H1 (cell line): ENCODE data around the gene PSMD13. TPM values are rescaled to one million over a fixed set of nuclear protein-coding genes. Genes with fewer than 3 reads are reported as not detected.
A peak's percentile ranks its signal among the peaks of the same experiment; 100 is the strongest.

ENCODE experiments used
- CTCF ChIA-PET: fragments of 300-600 bp; sonication (Branson Sonifier 250); formaldehyde crosslinking; loops from one replicate; lab custom pipeline; 2021; ENCODE audit not compliant: partially characterized antibody; lab: Charles Lee
- POLR2A ChIA-PET: fragments of 300-600 bp; sonication (Branson Sonifier 250); formaldehyde crosslinking; loops from one replicate; lab custom pipeline; 2021; ENCODE audit warnings: inconsistent platforms; ENCODE audit not compliant: partially characterized antibody; lab: Charles Lee
- DNase-seq, 2 experiments: peaks; one replicate each; pipeline versions ENCODE4 v3.0.0 to v3.0.0-alpha.2; 2010 to 2022; ENCODE audit warnings: low spot score in 2 of 2, low read depth in 1 of 2, mixed read lengths in 1 of 2
- FAIRE-seq: peaks from 2 replicates; lab custom pipeline; 2011; peaks lifted over from hg19 to GRCh38; lab: Jason Lieb, UNC
- H2AFZ ChIP-seq: 2 replicates; pipeline ENCODE4 v1.8.1; 2012; ENCODE audit warnings: low read length, inconsistent platforms
- H2AK5ac ChIP-seq: 2 replicates; pipeline ENCODE4 v1.6.1; 2013; ENCODE audit warnings: low read depth, low read length
- H2BK120ac ChIP-seq: replicated peaks from 2 replicates; pipeline ENCODE3; 2013; ENCODE audit warnings: low read depth, low read length, inconsistent platforms
- H2BK12ac ChIP-seq: 2 replicates; pipeline ENCODE4 v1.6.1; 2013; ENCODE audit warnings: low read depth, low read length
- H2BK15ac ChIP-seq: 2 replicates; pipeline ENCODE4 v1.6.1; 2013; ENCODE audit warnings: low read length
- H2BK20ac ChIP-seq: 2 replicates; pipeline ENCODE4 v1.6.1; 2013; ENCODE audit warnings: low read length
- H2BK5ac ChIP-seq: 2 replicates; pipeline ENCODE4 v1.6.1; 2013; ENCODE audit warnings: low read depth, low read length
- H3K14ac ChIP-seq: 2 replicates; pipeline ENCODE4 v1.6.1; 2013; ENCODE audit warnings: inconsistent platforms; ENCODE audit not compliant: insufficient read length
- H3K18ac ChIP-seq: 2 replicates; pipeline ENCODE4 v1.6.1; 2013; ENCODE audit warnings: low read length; ENCODE audit errors: extremely low read depth
- H3K23ac ChIP-seq: 2 replicates; pipeline ENCODE4 v1.6.1; 2013; ENCODE audit warnings: inconsistent platforms; ENCODE audit not compliant: insufficient read length
- H3K23me2 ChIP-seq: 2 replicates; pipeline ENCODE4 v1.6.1; 2013; ENCODE audit warnings: low read depth, low read length
- H3K27ac ChIP-seq: 2 replicates; pipeline ENCODE4 v1.6.1; 2011; ENCODE audit warnings: low read depth, low read length, inconsistent platforms
- H3K27me3 ChIP-seq, 4 experiments: replicated peaks in 1 of 4; 1 replicate in 1 of 4; 2 replicates in 3 of 4; pipeline versions ENCODE4 v1.6.1 to v1.8.1; 2011 to 2013; ENCODE audit warnings: low read length in 3 of 4, mild to moderate bottlenecking in 3 of 4, inconsistent platforms in 2 of 4, mixed read lengths in 2 of 4, moderate library complexity in 1 of 4; ENCODE audit not compliant: control insufficient read depth in 3 of 4, insufficient read depth in 3 of 4; ENCODE audit errors: extremely low read depth in 1 of 4
- H3K36me3 ChIP-seq, 4 experiments: 2 replicates each; pipeline versions ENCODE4 v1.6.1 to v1.8.1; 2011 to 2013; ENCODE audit warnings: mild to moderate bottlenecking in 4 of 4, low read length in 3 of 4, moderate library complexity in 2 of 4, control low read depth in 1 of 4, inconsistent platforms in 1 of 4; ENCODE audit not compliant: insufficient read depth in 4 of 4, control insufficient read depth in 2 of 4
- H3K4ac ChIP-seq: replicated peaks from 2 replicates; pipeline ENCODE3; 2013; ENCODE audit warnings: low read length, low read depth, mixed read lengths, inconsistent platforms; ENCODE audit not compliant: insufficient read length
- H3K4me1 ChIP-seq, 4 experiments: replicated peaks in 1 of 4; 1 replicate in 1 of 4; 2 replicates in 3 of 4; pipeline versions ENCODE4 v1.6.1 to v1.8.1; 2011 to 2013; ENCODE audit warnings: low read length in 3 of 4, inconsistent platforms in 2 of 4, mixed read lengths in 1 of 4; ENCODE audit not compliant: insufficient read depth in 4 of 4, control insufficient read depth in 3 of 4
- H3K4me2 ChIP-seq, 2 experiments: 2 replicates each; pipeline versions ENCODE4 v1.6.1 to v1.8.1; 2011 to 2013; ENCODE audit warnings: low read depth in 2 of 2, low read length in 2 of 2, control low read depth in 1 of 2, inconsistent platforms in 1 of 2, mild to moderate bottlenecking in 1 of 2; ENCODE audit not compliant: insufficient read depth in 1 of 2
- H3K4me3 ChIP-seq, 4 experiments: fragments of 200-600, 300-600 bp in 1 of 4; sonication (generic), shearing (Covaris generic), sonication (Bioruptor Twin) in 1 of 4; 2 replicates each; pipeline versions ENCODE4 v1.5.1 to v1.8.1; 2011 to 2016; ENCODE audit warnings: low read length in 4 of 4, low read depth in 3 of 4, control low read depth in 2 of 4, inconsistent platforms in 2 of 4, mild to moderate bottlenecking in 2 of 4, mixed read lengths in 1 of 4, moderate library complexity in 1 of 4; ENCODE audit not compliant: insufficient read depth in 2 of 4; ENCODE audit errors: extremely low read depth in 1 of 4
- H3K56ac ChIP-seq: replicated peaks from 2 replicates; pipeline ENCODE3; 2013; ENCODE audit warnings: low read depth, mild to moderate bottlenecking, mixed read lengths, low read length, inconsistent platforms; ENCODE audit not compliant: insufficient read length
- H3K79me1 ChIP-seq: 2 replicates; pipeline ENCODE4 v1.6.1; 2013; ENCODE audit warnings: low read depth, low read length, control low read depth
- H3K79me2 ChIP-seq, 2 experiments: 2 replicates each; pipeline versions ENCODE4 v1.6.1 to v1.8.1; 2012 to 2013; ENCODE audit warnings: low read length in 2 of 2, mild to moderate bottlenecking in 2 of 2, inconsistent platforms in 1 of 2; ENCODE audit not compliant: insufficient read depth in 2 of 2, control insufficient read depth in 1 of 2
- H3K9ac ChIP-seq, 4 experiments: replicated peaks in 1 of 4; 1 replicate in 1 of 4; 2 replicates in 3 of 4; pipeline versions ENCODE4 v1.6.1 to v1.8.1; 2011 to 2013; ENCODE audit warnings: low read depth in 3 of 4, low read length in 3 of 4, control low read depth in 2 of 4, mild to moderate bottlenecking in 2 of 4, moderate library complexity in 2 of 4, inconsistent platforms in 1 of 4; ENCODE audit errors: extremely low read depth in 1 of 4
- H3K9me3 ChIP-seq, 2 experiments: 2 replicates each; pipeline versions ENCODE4 v1.6.1 to v1.8.1; 2012 to 2013; ENCODE audit warnings: mild to moderate bottlenecking in 2 of 2, moderate library complexity in 2 of 2, control low read depth in 1 of 2, inconsistent platforms in 1 of 2, low read depth in 1 of 2, low read length in 1 of 2, mixed read lengths in 1 of 2; ENCODE audit not compliant: insufficient read depth in 2 of 2
- H4K20me1 ChIP-seq, 2 experiments: replicated peaks in 1 of 2; 2 replicates each; pipeline versions ENCODE3 to v1.8.1; 2011 to 2013; ENCODE audit warnings: inconsistent platforms in 2 of 2, low read length in 2 of 2, mild to moderate bottlenecking in 1 of 2; ENCODE audit not compliant: insufficient read depth in 2 of 2, control insufficient read depth in 1 of 2
- H4K5ac ChIP-seq: 2 replicates; pipeline ENCODE4 v1.6.1; 2013; ENCODE audit warnings: low read length, low read depth, mixed read lengths, inconsistent platforms; ENCODE audit not compliant: insufficient read length
- H4K8ac ChIP-seq: 2 replicates; pipeline ENCODE4 v1.8.0; 2013; ENCODE audit warnings: mild to moderate bottlenecking, moderate library complexity, low read length, inconsistent platforms; ENCODE audit not compliant: insufficient read depth; ENCODE audit errors: extremely low read depth
- H4K91ac ChIP-seq: replicated peaks from 2 replicates; pipeline ENCODE3; 2013; ENCODE audit warnings: low read length, mixed read lengths, inconsistent platforms; ENCODE audit not compliant: insufficient read length
- BCL11A ChIP-seq, 2 experiments: IDR thresholded peaks; one replicate each; pipeline ENCODE4 v1.6.1; 2011; ENCODE audit warnings: low read depth in 2 of 2, low read length in 2 of 2, mild to moderate bottlenecking in 2 of 2
- MAFK ChIP-seq: IDR thresholded peaks from 2 replicates; pipeline ENCODE4 v1.6.1; 2012; ENCODE audit warnings: low read depth, mild to moderate bottlenecking, improper control_type of control experiment, low read length
- SP2 ChIP-seq: IDR thresholded peaks from 2 replicates; pipeline ENCODE4 v1.6.1; 2012; ENCODE audit warnings: mild to moderate bottlenecking, low read length, inconsistent platforms
- TEAD4 ChIP-seq: IDR thresholded peaks from 2 replicates; pipeline ENCODE4 v1.6.1; 2012; ENCODE audit warnings: low read depth, low read length, inconsistent platforms, mixed read lengths
- ZNF274 ChIP-seq: IDR thresholded peaks from 2 replicates; pipeline ENCODE4 v1.7.0; 2012; ENCODE audit warnings: low read length, borderline replicate concordance; ENCODE audit errors: extremely low read depth
- WGBS, 2 experiments: shearing (Covaris generic) in 1 of 2; methylation state at CpG; one replicate each; pipeline versions ENCODE4 v1.1.6 to v1.1.7; 2013 to 2015; ENCODE audit warnings: low lambda C conversion rate in 2 of 2, mixed read lengths in 2 of 2, inconsistent platforms in 1 of 2, low coverage in 1 of 2, missing lambda C conversion rate in 1 of 2; ENCODE audit not compliant: insufficient replicate concordance in 2 of 2, insufficient coverage in 1 of 2, insufficient read length in 1 of 2; ENCODE audit errors: extremely low coverage in 1 of 2, missing lambda C conversion rate in 1 of 2; 5-methylcytosine and 5-hydroxymethylcytosine counted together
- polyA plus RNA-seq, 7 experiments: library from polyadenylated mRNA; depleted of rRNA in 3 of 7; stranded (reverse) in 5 of 7; unstranded in 2 of 7; fragments of >200 nt in 5 of 7; fragments of 200-250 nt in 2 of 7; gene quantifications; 1 replicate in 5 of 7; 2 replicates in 1 of 7; 4 replicates in 1 of 7; pipeline versions ENCODE4 v1.2.1 to v1.2.3, GENCODE V29; 2011 to 2013; ENCODE audit warnings: missing spikeins in 2 of 7, mixed read lengths in 2 of 7
- total RNA-seq: library from RNA; stranded (reverse); fragmentation: NEBNext Ultra II Directional; extraction: Animal tissue kit (Norgen Biotek cat#: 25700); gene quantifications from 2 replicates; pipeline ENCODE4 v1.2.1, GENCODE V29; 2021
- TF ChIP-seq, protein P1 (sequence below): IDR thresholded peaks from 2 replicates; pipeline ENCODE4 v1.6.1; 2012; ENCODE audit warnings: low read length, inconsistent platforms

The PSMD13 gene
- total and polyA plus RNA-seq, 2 of the 8 experiments (the other 6 are each of a cell fraction or from before 2014, with no cell fraction given) = 121 to 141 TPM

- Histone ChIP-seq H3K27me3 (no peaks in the 10 kb centered on the region), H4K8ac (0 out of 2 replicates have a peak overlapping the region, but pooled peaks have one; percentile 3), H3K18ac (no peak overlapping the region; the same call in 1 of the 2 replicates), H3K23ac (no peak overlapping the region), H3K79me2 (no peaks in the 10 kb centered on the region), H3K9ac (no peak overlapping the region), H2BK120ac (no peak overlapping the region), H3K14ac (no peak overlapping the region), H3K4ac (no peak overlapping the region), H3K36me3 (peaks cover 0 to 13% (median 10%) of the 10 kb centered on the region in 4 experiments; a peak in 5 of 8 replicates), H3K23me2 (no peaks in the 10 kb centered on the region), H3K4me3 (no peak overlapping the region), H3K4me2 (no peak overlapping the region), H2AFZ (no peak overlapping the region), H2BK5ac (no peak overlapping the region), H3K9me3 (no peaks in the 10 kb centered on the region), H2BK12ac (peak overlapping the region; percentile 17; the same call in 1 of the 2 replicates), H3K56ac (no peak overlapping the region), H2BK15ac (no peak overlapping the region), H2BK20ac (0 out of 2 replicates have a peak overlapping the region, but pooled peaks have one; percentile 18), H3K27ac (no peak overlapping the region), H4K20me1 (no peaks in the 10 kb centered on the region), H2AK5ac (no peak overlapping the region), H4K91ac (no peak overlapping the region), H3K79me1 (no peaks in the 10 kb centered on the region), H4K5ac (no peak overlapping the region), H3K4me1 (peaks cover 6 to 22% (median 12%) of the 10 kb centered on the region in 4 experiments)
- FAIRE-seq = no peak
- TF ChIP-seq ZNF274 = no peak
- TF ChIP-seq, protein P1, sequence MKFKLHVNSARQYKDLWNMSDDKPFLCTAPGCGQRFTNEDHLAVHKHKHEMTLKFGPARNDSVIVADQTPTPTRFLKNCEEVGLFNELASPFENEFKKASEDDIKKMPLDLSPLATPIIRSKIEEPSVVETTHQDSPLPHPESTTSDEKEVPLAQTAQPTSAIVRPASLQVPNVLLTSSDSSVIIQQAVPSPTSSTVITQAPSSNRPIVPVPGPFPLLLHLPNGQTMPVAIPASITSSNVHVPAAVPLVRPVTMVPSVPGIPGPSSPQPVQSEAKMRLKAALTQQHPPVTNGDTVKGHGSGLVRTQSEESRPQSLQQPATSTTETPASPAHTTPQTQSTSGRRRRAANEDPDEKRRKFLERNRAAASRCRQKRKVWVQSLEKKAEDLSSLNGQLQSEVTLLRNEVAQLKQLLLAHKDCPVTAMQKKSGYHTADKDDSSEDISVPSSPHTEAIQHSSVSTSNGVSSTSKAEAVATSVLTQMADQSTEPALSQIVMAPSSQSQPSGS = no peak
- no peak for TF ChIP-seq MAFK
- TF ChIP-seq BCL11A (IDR thresholded peaks at IDR 0.05; ENCODE audit: low read depth in 2 of 2, low read length in 2 of 2) = no peak
- TF ChIP-seq SP2 = no peak
- TF ChIP-seq TEAD4 = no peak
- POLR2A ChIA-PET = interaction anchor here (0.7 to 5.2 kb wide), 12 partner anchors 9 to 82 kb away, joined by 3 to 51 read pairs (median 4); partner anchors contain the start of genes IFITM2 and PGGHG
- DNase-seq = no peak
- CTCF ChIA-PET = interaction anchor here (0.7 to 2.2 kb wide), 3 partner anchors 18 to 48 kb away, joined by 5 to 11 read pairs (median 5); no protein-coding TSS in a partner anchor
- 90% methylated on average over 15 of the region's 15 CpGs; no CpG with 5 or more reads in 1 of the 2 experiments for WGBS, 2 experiments
Observed at GRCh38 chr11:298406-299065, 61.8 kb downstream of the PSMD13 start.
